HepG2 (cell line): ENCODE data around the gene MTG1. TPM values are rescaled to one million over a fixed set of nuclear protein-coding genes. Genes with fewer than 3 reads are reported as not detected.

ENCODE experiments used
- RBFOX2 ChIP-seq: fragments of 200-400 bp; formaldehyde crosslinking; IDR thresholded peaks from 2 replicates; pipeline ENCODE4 v1.6.1; 2017; ENCODE audit warnings: low read depth, mild to moderate bottlenecking, low read length
- SYNCRIP ChIP-seq: fragments of 200-400 bp; formaldehyde crosslinking; IDR thresholded peaks from 2 replicates; pipeline ENCODE4 v1.6.1; 2018; ENCODE audit warnings: mild to moderate bottlenecking, low read depth, low read length; ENCODE audit not compliant: insufficient read depth
- TBP ChIP-seq: sonication (generic); formaldehyde crosslinking; IDR thresholded peaks from 2 replicates; pipeline ENCODE4 v1.5.0; 2020; ENCODE audit warnings: missing genetic modification reagents
- ZSCAN22 ChIP-seq: sonication (generic); formaldehyde crosslinking; IDR thresholded peaks from 2 replicates; pipeline ENCODE4 v1.4.0; 2020; ENCODE audit warnings: mild to moderate bottlenecking, missing genetic modification reagents
- polyA plus RNA-seq, 8 experiments: library from polyadenylated mRNA; depleted of rRNA in 3 of 8; stranded (reverse) in 7 of 8; unstranded in 1 of 8; fragments of >200 nt; fragmentation: Illumina TruSeq in 4 of 8; extraction: Trizol in 4 of 8; gene quantifications; 2 replicates each; pipeline versions ENCODE4 v1.2.1 to v1.2.3, GENCODE V29; 2011 to 2016; ENCODE audit warnings: low read depth in 4 of 8, missing spikeins in 1 of 8, mixed read lengths in 1 of 8; ENCODE audit not compliant: insufficient read depth in 1 of 8
- total RNA-seq, 5 experiments: library from RNA; depleted of rRNA; stranded (reverse); fragments of >200 nt; fragmentation: Illumina TruSeq; extraction: Trizol; gene quantifications; 2 replicates each; pipeline ENCODE4 v1.2.3, GENCODE V29; 2016; ENCODE audit warnings: low read depth in 1 of 5
- TF ChIP-seq, protein P1 (sequence below), 2 experiments: sonication (generic) in 1 of 2; formaldehyde crosslinking in 1 of 2; IDR thresholded peaks; 2 replicates each; pipeline versions ENCODE4 v1.4.0 to v1.6.1; 2016 to 2020; ENCODE audit warnings: borderline replicate concordance in 1 of 2, low read depth in 1 of 2, mild to moderate bottlenecking in 1 of 2, missing genetic modification reagents in 1 of 2
- TF ChIP-seq, protein P2 (sequence below): sonication (generic); formaldehyde crosslinking; IDR thresholded peaks from 2 replicates; pipeline ENCODE4 v1.4.0; 2020; ENCODE audit warnings: mild to moderate bottlenecking, missing genetic modification reagents
- TF ChIP-seq, protein P3 (sequence below): sonication (generic); formaldehyde crosslinking; IDR thresholded peaks from 2 replicates; pipeline ENCODE4 v1.4.0; 2020; ENCODE audit warnings: missing genetic modification reagents

The MTG1 gene
- total and polyA plus RNA-seq, 2 of the 13 experiments (the other 11 are each of a cell fraction or from before 2014, with no cell fraction given) = 42.0 to 103 TPM

DNA sequence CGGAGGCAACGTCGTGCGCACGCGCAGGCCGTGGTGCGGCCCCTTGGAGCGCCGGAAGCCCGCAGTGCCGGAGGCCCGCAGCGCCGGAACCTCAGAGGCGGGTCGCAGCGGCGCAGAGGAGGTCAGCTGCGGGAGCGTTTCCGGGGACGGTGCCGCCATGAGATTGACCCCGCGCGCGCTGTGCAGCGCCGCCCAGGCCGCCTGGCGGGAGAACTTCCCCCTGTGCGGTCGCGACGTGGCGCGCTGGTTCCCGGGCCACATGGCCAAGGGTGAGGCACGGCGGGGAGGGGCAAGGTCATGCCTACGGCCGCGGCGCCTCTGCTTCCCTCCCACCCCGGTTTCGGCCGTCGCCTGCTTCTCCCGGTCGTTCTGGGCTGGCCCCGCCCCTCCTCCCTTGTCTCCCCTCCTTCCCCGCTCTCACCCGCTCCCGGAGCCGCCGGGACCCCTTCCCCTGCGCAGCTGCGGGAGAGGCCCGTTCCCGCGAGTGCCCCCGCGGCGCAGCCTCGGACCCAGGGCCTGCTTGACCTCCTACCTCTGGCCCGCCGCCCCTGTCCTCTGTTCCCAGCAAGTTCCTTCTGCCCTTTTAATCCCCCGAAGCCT lies at the start of gene MTG1 (continued):
- TF ChIP-seq, protein P1, sequence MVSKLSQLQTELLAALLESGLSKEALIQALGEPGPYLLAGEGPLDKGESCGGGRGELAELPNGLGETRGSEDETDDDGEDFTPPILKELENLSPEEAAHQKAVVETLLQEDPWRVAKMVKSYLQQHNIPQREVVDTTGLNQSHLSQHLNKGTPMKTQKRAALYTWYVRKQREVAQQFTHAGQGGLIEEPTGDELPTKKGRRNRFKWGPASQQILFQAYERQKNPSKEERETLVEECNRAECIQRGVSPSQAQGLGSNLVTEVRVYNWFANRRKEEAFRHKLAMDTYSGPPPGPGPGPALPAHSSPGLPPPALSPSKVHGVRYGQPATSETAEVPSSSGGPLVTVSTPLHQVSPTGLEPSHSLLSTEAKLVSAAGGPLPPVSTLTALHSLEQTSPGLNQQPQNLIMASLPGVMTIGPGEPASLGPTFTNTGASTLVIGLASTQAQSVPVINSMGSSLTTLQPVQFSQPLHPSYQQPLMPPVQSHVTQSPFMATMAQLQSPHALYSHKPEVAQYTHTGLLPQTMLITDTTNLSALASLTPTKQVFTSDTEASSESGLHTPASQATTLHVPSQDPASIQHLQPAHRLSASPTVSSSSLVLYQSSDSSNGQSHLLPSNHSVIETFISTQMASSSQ (IDR thresholded peaks at IDR 0.05; ENCODE audit: low read depth) = no peak
- TF ChIP-seq, protein P1 (CRISPR knock-in tag; IDR thresholded peaks at IDR 0.05; ENCODE audit: borderline replicate concordance) = peak; percentile 83
- TF ChIP-seq SYNCRIP = no peak
- TF ChIP-seq TBP (CRISPR knock-in tag) = no peak
- no peak for TF ChIP-seq ZSCAN22 (CRISPR knock-in tag)
- TF ChIP-seq, protein P2, sequence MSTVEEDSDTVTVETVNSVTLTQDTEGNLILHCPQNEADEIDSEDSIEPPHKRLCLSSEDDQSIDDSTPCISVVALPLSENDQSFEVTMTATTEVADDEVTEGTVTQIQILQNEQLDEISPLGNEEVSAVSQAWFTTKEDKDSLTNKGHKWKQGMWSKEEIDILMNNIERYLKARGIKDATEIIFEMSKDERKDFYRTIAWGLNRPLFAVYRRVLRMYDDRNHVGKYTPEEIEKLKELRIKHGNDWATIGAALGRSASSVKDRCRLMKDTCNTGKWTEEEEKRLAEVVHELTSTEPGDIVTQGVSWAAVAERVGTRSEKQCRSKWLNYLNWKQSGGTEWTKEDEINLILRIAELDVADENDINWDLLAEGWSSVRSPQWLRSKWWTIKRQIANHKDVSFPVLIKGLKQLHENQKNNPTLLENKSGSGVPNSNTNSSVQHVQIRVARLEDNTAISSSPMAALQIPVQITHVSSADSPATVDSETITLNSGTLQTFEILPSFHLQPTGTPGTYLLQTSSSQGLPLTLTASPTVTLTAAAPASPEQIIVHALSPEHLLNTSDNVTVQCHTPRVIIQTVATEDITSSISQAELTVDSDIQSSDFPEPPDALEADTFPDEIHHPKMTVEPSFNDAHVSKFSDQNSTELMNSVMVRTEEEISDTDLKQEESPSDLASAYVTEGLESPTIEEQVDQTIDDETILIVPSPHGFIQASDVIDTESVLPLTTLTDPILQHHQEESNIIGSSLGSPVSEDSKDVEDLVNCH (CRISPR knock-in tag) = no peak
- TF ChIP-seq RBFOX2 = peak; percentile 98
- TF ChIP-seq, protein P3, sequence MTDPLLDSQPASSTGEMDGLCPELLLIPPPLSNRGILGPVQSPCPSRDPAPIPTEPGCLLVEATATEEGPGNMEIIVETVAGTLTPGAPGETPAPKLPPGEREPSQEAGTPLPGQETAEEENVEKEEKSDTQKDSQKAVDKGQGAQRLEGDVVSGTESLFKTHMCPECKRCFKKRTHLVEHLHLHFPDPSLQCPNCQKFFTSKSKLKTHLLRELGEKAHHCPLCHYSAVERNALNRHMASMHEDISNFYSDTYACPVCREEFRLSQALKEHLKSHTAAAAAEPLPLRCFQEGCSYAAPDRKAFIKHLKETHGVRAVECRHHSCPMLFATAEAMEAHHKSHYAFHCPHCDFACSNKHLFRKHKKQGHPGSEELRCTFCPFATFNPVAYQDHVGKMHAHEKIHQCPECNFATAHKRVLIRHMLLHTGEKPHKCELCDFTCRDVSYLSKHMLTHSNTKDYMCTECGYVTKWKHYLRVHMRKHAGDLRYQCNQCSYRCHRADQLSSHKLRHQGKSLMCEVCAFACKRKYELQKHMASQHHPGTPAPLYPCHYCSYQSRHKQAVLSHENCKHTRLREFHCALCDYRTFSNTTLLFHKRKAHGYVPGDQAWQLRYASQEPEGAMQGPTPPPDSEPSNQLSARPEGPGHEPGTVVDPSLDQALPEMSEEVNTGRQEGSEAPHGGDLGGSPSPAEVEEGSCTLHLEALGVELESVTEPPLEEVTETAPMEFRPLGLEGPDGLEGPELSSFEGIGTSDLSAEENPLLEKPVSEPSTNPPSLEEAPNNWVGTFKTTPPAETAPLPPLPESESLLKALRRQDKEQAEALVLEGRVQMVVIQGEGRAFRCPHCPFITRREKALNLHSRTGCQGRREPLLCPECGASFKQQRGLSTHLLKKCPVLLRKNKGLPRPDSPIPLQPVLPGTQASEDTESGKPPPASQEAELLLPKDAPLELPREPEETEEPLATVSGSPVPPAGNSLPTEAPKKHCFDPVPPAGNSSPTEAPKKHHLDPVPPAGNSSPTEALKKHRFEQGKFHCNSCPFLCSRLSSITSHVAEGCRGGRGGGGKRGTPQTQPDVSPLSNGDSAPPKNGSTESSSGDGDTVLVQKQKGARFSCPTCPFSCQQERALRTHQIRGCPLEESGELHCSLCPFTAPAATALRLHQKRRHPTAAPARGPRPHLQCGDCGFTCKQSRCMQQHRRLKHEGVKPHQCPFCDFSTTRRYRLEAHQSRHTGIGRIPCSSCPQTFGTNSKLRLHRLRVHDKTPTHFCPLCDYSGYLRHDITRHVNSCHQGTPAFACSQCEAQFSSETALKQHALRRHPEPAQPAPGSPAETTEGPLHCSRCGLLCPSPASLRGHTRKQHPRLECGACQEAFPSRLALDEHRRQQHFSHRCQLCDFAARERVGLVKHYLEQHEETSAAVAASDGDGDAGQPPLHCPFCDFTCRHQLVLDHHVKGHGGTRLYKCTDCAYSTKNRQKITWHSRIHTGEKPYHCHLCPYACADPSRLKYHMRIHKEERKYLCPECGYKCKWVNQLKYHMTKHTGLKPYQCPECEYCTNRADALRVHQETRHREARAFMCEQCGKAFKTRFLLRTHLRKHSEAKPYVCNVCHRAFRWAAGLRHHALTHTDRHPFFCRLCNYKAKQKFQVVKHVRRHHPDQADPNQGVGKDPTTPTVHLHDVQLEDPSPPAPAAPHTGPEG (CRISPR knock-in tag) = no peak
